Right cardiac atrium (tissue), 5 donors: ENCODE data around the gene FASLG. TPM values are rescaled to one million over a fixed set of nuclear protein-coding genes. Genes with fewer than 3 reads are reported as not detected.

Experiments
- ATAC-seq, 2 donors: fragments of 200-7000 bp; cut with Tn5 transposase; one replicate each; pipeline versions ENCODE4 v1.8.0 to v1.9.1; 2020; ENCODE audit warnings: moderate library complexity in 2 of 2, mild to moderate bottlenecking in 1 of 2
- DNase-seq, 3 donors: peaks; one replicate each; pipeline ENCODE4 v3.0.0-alpha.2; 2020
- H3K27ac ChIP-seq: one replicate; pipeline ENCODE4 v1.5.1; 2013; ENCODE audit warnings: mild to moderate bottlenecking, low read length, control low read depth, moderate library complexity
- H3K27me3 ChIP-seq: one replicate; pipeline ENCODE4 v1.6.1; 2013; ENCODE audit not compliant: control insufficient read depth, insufficient read depth
- H3K4me1 ChIP-seq: one replicate; pipeline ENCODE4 v1.6.1; 2013; ENCODE audit warnings: low read length; ENCODE audit not compliant: control insufficient read depth, insufficient read depth
- H3K4me3 ChIP-seq: one replicate; pipeline ENCODE4 v1.5.1; 2013; ENCODE audit warnings: low read length, control low read depth
- H3K9me3 ChIP-seq: one replicate; pipeline ENCODE4 v1.6.1; 2013; ENCODE audit warnings: low read length; ENCODE audit not compliant: control insufficient read depth
- WGBS: extraction: QIAGEN DNeasy Blood & Tissue Kit; methylation state at CpG from one replicate; pipeline ENCODE4 v1.1.7; 2013; 5-methylcytosine and 5-hydroxymethylcytosine counted together
- intact Hi-C, 4 donors: fragments of 100-400 bp; cut with DNase I; formaldehyde crosslinking; loops; one replicate each; pipeline versions ENCODE4 v1.11.0 to v1.14.0; 2022 to 2023
- polyA plus RNA-seq: library from polyadenylated mRNA; stranded (reverse); fragments of 200-250 nt; gene quantifications from one replicate; pipeline ENCODE4 v1.2.3, GENCODE V29; 2013
- total RNA-seq, 4 donors: library from RNA; stranded (reverse); fragmentation: NEBNext Ultra II Directional; extraction: Animal tissue kit (Norgen Biotek cat#: 25700); gene quantifications; one replicate each; pipeline ENCODE4 v1.2.1, GENCODE V29; 2021
- donor health status: healthy with polysubstance abuse.
- donor health status: DM: no; HTN: yes; CAD: no.
- donor health status: DM: no; HTN: no; CAD: no.
- donor health status: DM: no; HTN: yes; CAD: no; lungs with severe emphysema.
- donor health status: DM: yes; HTN: yes; CAD: no.

FASLG gene
- total and polyA plus RNA-seq, 5 donors, result 0.07 to 0.29 (median 0.12) TPM; not detected in 2

DNA sequence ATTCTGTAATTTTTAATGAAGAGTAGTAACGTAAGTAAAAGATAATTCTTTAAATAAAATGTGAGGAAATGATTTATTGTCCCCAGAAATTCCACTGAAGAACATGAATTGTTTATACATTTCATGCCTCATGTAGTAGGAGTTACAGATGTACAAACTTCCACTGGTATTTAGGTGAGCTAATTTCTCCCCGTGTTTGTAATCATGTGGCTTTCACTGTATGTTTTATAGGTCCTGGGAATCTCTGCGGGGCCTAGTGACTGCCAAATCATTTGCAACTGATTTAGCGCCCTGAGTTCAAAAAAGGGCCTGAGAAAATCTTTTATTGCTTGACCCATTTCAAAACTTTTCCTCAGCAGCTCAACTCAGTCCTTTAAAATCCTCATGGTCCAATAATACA lies 30.5 kb upstream of the FASLG start:
- H3K27ac ChIP-seq, result no peak overlapping the region
- DNase-seq (no peak), ATAC-seq (no peak)
- no peaks in the 10 kb centered on the region for H3K9me3 ChIP-seq
- intact Hi-C loops, result no loop called here
- WGBS, result 85% methylated on average over 4 of the region's 4 CpGs
- no peaks in the 10 kb centered on the region for H3K27me3 ChIP-seq
- no peaks in the 10 kb centered on the region for H3K4me1 ChIP-seq
- no peak overlapping the region for H3K4me3 ChIP-seq

DNA sequence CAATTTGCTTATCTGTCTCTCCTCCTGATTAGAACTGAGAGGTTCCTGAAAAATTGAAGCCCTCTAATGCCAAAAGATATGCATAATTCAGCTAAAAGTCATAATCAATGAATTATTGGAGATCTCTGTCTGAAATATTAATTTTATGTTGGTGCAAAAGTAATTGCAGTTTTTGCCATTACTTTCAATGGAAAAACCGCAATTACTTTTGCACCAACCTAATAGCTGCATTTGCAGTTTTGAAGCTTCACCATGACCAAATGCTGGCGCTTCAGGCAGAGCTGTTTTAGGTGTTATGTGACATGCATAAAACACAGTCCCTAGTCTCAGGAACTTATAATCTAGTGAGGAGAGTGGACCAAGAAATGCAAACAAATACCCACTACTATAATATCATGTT lies 29.7 kb upstream of the FASLG start:
- Histone ChIP-seq H3K27me3 (no peaks in the 10 kb centered on the region), H3K4me1 (no peaks in the 10 kb centered on the region), H3K4me3 (no peak overlapping the region), H3K27ac (no peak overlapping the region), H3K9me3 (no peaks in the 10 kb centered on the region)
- ATAC-seq (no peak), DNase-seq (no peak)
- 93% methylated on average over 2 of the region's 2 CpGs for WGBS
- intact Hi-C loops, result no loop called here

GRCh38 chr1:172629638-172630037 lies 29.3 kb upstream of the FASLG start:
- 95% methylated on average over 2 of the region's 2 CpGs for WGBS
- no peaks in the 10 kb centered on the region for H3K4me1 ChIP-seq
- no peak overlapping the region for H3K4me3 ChIP-seq
- H3K27me3 ChIP-seq, result no peaks in the 10 kb centered on the region
- no peaks in the 10 kb centered on the region for H3K9me3 ChIP-seq
- DNase-seq, result no peak
- intact Hi-C loops, result no loop called here
- no peak overlapping the region for H3K27ac ChIP-seq
- no peak for ATAC-seq

DNA sequence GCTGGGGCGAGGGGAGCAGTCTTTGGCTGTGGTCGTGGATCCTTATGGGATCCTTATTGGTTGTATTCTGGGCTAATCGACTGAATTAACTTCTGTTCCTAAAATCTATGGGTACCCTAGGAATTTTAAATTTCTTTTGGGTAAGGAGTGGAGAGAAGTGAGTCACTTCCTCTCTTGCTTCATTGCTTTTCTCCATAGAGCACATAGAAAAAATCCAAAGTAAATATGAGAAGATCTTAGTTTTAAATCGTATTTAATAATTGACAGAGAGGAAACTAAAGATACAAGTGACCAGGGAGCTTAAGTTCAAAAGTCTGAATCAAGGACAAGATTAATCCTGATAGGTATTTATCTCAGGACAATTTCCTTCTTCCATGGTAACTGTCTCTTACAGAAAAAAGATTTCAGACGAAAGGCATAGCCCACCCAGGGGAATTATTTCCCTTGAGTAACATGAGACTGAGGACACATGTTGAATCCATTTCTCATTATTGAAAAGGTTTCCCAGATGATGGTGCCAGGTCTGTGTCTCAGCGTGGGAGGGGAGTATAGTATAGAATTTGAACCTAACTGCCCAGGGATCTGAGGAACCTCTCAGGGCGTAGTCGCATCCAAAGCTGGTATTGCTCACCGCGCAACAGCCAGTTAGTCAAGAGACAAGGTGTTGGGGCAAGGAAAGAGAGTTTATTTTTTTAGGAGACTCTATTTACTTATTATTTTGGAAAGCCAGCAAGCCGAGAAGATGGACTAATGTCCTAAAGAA lies 28.7 kb upstream of the FASLG start:
- 90% methylated on average over 11 of the region's 11 CpGs for WGBS
- Histone ChIP-seq H3K27me3 (no peaks in the 10 kb centered on the region), H3K27ac (no peak overlapping the region), H3K4me1 (no peaks in the 10 kb centered on the region), H3K9me3 (no peaks in the 10 kb centered on the region), H3K4me3 (no peak overlapping the region)
- intact Hi-C loops, result no loop called here
- ATAC-seq (no peak), DNase-seq (no peak)

DNA sequence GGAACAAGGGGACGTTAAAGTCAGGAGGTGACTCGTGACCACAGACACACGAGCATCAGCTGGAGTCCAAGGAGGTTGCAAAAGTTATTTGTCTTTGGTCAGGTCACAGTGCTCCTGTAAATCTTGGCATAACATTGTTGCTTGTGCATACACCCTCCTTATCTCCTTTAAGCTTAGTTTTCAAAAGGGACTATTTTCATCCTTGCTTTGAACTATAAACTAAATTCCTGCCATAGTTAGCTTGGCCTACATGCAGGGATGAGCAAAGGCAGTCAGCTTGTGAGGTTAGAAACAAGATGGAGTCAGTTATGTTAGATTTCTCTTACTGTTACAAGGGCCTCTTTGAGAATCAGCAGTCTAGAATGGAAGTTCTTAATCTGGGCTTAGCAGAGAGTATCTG lies 28.0 kb upstream of the FASLG start:
- H3K27ac ChIP-seq, result no peak overlapping the region
- no peaks in the 10 kb centered on the region for H3K27me3 ChIP-seq
- intact Hi-C loops, result no loop called here
- DNase-seq (no peak), ATAC-seq (no peak)
- 72% methylated on average over 3 of the region's 3 CpGs for WGBS
- H3K4me1 ChIP-seq, result no peaks in the 10 kb centered on the region
- no peaks in the 10 kb centered on the region for H3K9me3 ChIP-seq
- H3K4me3 ChIP-seq, result no peak overlapping the region

DNA sequence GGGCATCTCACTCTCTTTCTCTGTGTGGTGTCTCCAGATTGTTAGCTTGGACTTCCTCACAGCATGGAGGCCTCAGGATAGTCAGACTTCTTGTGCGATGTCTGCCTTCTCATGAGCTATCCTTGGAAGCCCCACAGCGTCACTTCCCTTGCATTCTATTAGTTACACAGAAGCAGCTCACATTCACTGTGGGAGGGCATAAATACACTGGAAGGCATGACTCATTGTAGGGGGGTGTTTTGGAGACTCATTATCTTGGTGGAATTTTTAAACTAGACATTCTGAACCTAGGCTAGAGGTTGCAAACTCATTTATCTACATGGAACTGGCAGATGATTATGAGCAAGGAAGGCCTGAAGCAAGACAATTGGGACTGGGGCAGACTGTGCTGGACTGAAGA lies 21.4 kb upstream of the FASLG start:
- H3K27me3 ChIP-seq, result no peaks in the 10 kb centered on the region
- intact Hi-C loops, result no loop called here
- H3K4me1 ChIP-seq, result no peaks in the 10 kb centered on the region
- H3K4me3 ChIP-seq, result no peak overlapping the region
- H3K27ac ChIP-seq, result no peak overlapping the region
- H3K9me3 ChIP-seq, result peaks cover 2% of the 10 kb centered on the region
- ATAC-seq (no peak), DNase-seq (no peak)
- 90% methylated on average over 2 of the region's 2 CpGs for WGBS

DNA sequence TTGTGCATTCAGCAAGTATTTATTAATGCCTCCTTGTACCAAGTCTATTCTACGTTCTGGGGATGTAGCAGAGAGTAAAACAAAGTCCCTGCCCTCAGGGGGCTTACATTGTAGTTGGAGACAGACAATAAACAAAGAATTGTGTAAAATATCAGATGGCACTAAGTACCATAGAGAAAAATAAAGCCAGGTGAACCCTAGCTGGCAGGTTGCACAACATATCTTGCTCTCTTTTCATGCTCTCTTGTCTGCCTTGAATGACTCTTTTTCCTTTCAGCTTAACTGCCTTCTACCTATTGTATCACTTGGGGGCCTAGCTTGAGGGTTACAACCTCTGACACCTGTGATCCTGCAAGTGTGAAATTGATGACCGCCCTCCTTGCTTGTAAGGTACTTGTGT lies 20.7 kb upstream of the FASLG start:
- DNase-seq, result no peak
- intact Hi-C loops, result no loop called here
- Histone ChIP-seq H3K4me1 (no peaks in the 10 kb centered on the region), H3K4me3 (no peak overlapping the region), H3K9me3 (peaks cover 2% of the 10 kb centered on the region), H3K27ac (no peak overlapping the region), H3K27me3 (no peaks in the 10 kb centered on the region)
- WGBS, result 88% methylated on average over 2 of the region's 2 CpGs
- ATAC-seq, result no peak

DNA sequence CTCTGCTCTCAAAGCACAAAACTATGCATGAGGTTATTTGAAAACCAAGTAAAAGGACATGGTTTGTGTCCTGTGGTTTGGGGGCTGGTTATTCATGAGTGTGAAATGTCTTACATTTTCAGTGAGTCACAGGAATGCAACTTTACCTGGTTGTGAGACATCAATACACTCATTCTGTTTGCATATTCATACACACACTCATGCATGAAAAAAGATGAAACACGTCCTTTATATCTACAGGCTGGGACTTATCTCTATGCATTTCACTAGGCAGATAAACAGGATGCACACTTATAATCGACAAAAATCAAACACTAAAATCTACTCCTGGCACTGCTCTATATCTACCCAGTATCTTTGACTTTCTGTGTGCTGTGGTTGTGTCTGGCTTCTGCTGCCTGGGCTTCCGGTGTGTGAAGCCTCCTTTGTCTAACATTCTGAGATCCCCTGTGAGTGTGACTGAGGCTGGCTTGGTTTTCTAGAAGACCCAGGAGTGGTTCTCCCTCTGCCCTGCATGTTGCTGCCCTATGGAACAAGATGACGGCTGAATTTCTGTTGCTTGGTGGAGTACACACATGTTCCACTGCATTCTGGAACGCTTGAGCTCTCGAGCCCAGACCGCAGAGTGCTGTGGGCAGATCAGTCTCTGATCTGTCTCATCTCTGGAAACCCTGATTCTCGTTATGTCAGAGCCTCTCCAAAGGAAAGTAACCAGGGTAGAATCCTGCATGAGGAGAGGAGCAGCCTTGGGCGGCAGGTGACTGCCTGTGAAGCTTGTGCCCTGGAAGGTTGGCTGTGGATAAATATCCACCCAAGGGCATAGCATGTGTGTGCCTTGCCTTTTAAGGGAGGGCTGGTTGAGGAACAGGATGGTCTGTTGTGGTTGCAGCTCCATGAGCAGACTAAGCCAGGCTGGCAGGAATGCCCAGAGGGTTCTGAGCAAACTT lies 19.7 kb upstream of the FASLG start:
- DNase-seq, result no peak
- ATAC-seq, result peak in 1 of 2 donors; percentile 35
- no peak overlapping the region for H3K4me3 ChIP-seq

DNA sequence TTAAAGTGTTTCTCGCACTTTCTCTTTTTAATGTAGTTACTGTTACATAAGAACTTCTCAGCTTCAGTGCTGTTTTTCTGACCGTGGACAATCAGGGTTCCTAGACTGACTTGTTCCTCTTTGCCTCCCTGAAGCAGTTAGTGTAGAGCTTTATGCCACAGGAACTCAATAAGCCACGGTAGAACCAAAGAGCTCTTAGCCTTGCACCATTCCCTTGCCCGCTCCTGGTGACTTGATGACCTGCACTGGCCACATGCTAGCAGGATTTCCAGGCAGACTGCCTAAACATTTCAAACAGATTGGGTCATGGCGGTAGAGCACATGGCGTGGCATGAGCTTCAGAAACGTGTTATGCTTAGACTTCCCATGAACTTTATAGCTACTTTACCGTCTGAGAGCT lies 18.8 kb upstream of the FASLG start:
- WGBS, result 86% methylated on average over 8 of the region's 8 CpGs
- DNase-seq (no peak), ATAC-seq (no peak)
- Histone ChIP-seq H3K27me3 (no peaks in the 10 kb centered on the region), H3K9me3 (peaks cover 2% of the 10 kb centered on the region), H3K4me3 (no peak overlapping the region), H3K27ac (no peak overlapping the region), H3K4me1 (no peaks in the 10 kb centered on the region)
- intact Hi-C loops, result no loop called here

More for the DNA sequence above, 19.7 kb upstream of the FASLG start:
- 65% methylated on average over 9 of the region's 9 CpGs for WGBS
- Histone ChIP-seq H3K9me3 (peaks cover 2% of the 10 kb centered on the region), H3K27ac (no peak overlapping the region), H3K4me1 (no peaks in the 10 kb centered on the region), H3K27me3 (no peaks in the 10 kb centered on the region)
- intact Hi-C loops, result no loop called here

DNA sequence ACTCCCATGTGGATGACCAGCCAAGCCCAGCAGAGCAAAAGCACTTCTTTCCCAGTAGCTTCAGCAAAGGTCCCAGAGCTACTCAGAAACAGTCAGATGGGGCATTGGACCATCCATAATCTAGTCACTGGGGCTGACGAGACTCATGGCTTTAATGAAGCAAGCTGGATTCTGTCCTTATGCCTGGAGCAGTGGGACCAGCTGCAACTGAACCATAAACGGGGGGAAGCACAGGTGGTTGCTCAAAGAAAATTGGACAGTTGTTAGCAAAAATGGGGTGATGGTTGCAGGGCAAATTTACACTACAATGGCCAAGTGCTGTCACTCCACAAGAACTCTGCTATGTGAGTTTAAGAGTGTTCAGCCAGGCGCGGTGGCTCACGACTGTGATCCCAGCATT lies 17.4 kb upstream of the FASLG start:
- Histone ChIP-seq H3K4me1 (no peaks in the 10 kb centered on the region), H3K4me3 (no peak overlapping the region), H3K27me3 (no peaks in the 10 kb centered on the region), H3K27ac (no peak overlapping the region), H3K9me3 (peaks cover 2% of the 10 kb centered on the region)
- no peak for DNase-seq
- 83% methylated on average over 5 of the region's 5 CpGs for WGBS
- no peak for ATAC-seq
- intact Hi-C loops, result no loop called here

DNA sequence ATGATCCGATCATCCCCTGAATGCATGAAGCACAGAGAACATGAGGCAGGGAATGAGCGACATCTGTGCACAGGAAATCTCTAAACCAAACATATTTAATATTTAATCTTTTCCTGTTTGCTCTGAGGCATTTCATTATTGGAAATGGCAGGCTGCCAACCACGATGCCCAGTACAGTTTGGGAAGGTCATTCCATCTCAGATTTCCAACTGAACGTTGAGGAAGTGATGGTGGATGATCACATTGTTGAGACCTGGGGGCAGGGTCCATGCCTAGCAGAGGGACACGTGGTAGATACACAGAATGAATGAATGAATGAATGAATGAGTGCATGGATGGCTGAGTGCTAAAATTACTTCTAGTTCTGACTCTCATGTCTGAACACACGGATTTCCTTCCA lies 15.9 kb upstream of the FASLG start:
- DNase-seq (no peak), ATAC-seq (no peak)
- Histone ChIP-seq H3K27me3 (no peaks in the 10 kb centered on the region), H3K9me3 (no peaks in the 10 kb centered on the region), H3K27ac (no peak overlapping the region), H3K4me1 (no peaks in the 10 kb centered on the region), H3K4me3 (no peak overlapping the region)
- intact Hi-C loops, result no loop called here
- WGBS, result 51% methylated on average over 6 of the region's 6 CpGs
